Osteocyte (in vitro differentiated cells): ENCODE data around the gene NFYC. TPM values are rescaled to one million over a fixed set of nuclear protein-coding genes. Genes with fewer than 3 reads are reported as not detected.

ENCODE experiments used
- DNase-seq: peaks from one replicate; pipeline ENCODE4 v3.0.0; 2021; ENCODE audit warnings: mixed read lengths; ENCODE audit not compliant: unreplicated experiment; ENCODE audit errors: extremely low spot score
- H3K27ac Mint-ChIP-seq: one replicate; pipeline ENCODE4 v1.8.0; 2021; ENCODE audit warnings: mild to moderate bottlenecking, mixed read lengths; ENCODE audit not compliant: unreplicated experiment
- H3K27me3 Mint-ChIP-seq: one replicate; pipeline ENCODE4 v1.8.0; 2021; ENCODE audit warnings: mixed read lengths; ENCODE audit not compliant: unreplicated experiment
- H3K36me3 Mint-ChIP-seq: one replicate; pipeline ENCODE4 v1.8.0; 2021; ENCODE audit warnings: mixed read lengths; ENCODE audit not compliant: unreplicated experiment
- H3K4me1 Mint-ChIP-seq: one replicate; pipeline ENCODE4 v1.8.0; 2021; ENCODE audit warnings: mixed read lengths; ENCODE audit not compliant: unreplicated experiment
- H3K4me3 Mint-ChIP-seq: one replicate; pipeline ENCODE4 v1.8.0; 2021; ENCODE audit warnings: mild to moderate bottlenecking, moderate library complexity, mixed read lengths; ENCODE audit not compliant: unreplicated experiment
- H3K9me3 Mint-ChIP-seq: one replicate; pipeline ENCODE4 v1.8.0; 2021; ENCODE audit warnings: mixed read lengths; ENCODE audit not compliant: unreplicated experiment
- total RNA-seq: library from RNA; stranded (reverse); gene quantifications from 2 replicates; pipeline ENCODE4 v1.2.1, GENCODE V29; 2021
- TF ChIP-seq, protein P1 (sequence below): fragments of 200-600 bp; sonication (generic); IDR thresholded peaks from 2 replicates; pipeline ENCODE4 v1.5.0; 2021; ENCODE audit warnings: antibody characterized with exemption, mild to moderate bottlenecking, moderate library complexity

NFYC gene
- total RNA-seq, 1 donor from 2014 or later: 49.0 TPM

DNA sequence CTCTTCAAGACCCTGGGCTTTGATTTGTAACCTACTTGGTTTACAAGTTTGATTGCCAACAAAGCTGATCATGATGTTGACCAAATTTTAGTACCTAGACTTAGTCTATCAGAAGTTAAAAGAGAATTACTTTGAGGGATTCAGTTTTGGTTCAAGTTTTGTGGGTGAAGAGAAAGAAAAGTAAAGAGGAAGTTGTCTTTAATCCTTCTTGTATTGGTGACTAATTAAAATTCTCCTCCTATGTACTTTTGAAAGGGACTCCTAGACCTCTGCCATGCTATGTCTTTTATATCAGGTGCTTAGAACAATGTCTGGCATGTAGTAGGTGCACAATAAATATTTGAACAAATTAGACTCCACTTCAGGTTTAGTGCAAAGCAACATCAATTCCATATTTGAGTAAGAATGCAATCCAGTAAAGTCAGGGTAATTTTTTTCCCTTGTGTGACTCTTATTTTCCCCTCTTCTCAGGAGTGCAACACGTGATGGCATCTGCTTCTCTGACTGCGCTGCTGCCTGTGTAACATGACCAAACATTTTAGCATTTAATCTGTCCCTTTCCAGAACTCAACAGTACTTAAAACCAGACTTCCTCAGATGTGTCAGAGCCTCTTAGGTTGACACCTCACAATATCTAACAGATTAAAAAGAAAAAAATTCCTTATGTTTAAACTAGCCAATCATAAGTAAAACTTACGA is 51.0 kb downstream of the NFYC start:
- no peak overlapping the region for H3K4me3 Mint-ChIP-seq
- no peak for DNase-seq
- peaks cover 57% of the 10 kb centered on the region for H3K36me3 Mint-ChIP-seq
- H3K4me1 Mint-ChIP-seq: peaks cover 26% of the 10 kb centered on the region
- no peaks in the 10 kb centered on the region for H3K9me3 Mint-ChIP-seq
- H3K27me3 Mint-ChIP-seq: no peaks in the 10 kb centered on the region
- TF ChIP-seq, protein P1, sequence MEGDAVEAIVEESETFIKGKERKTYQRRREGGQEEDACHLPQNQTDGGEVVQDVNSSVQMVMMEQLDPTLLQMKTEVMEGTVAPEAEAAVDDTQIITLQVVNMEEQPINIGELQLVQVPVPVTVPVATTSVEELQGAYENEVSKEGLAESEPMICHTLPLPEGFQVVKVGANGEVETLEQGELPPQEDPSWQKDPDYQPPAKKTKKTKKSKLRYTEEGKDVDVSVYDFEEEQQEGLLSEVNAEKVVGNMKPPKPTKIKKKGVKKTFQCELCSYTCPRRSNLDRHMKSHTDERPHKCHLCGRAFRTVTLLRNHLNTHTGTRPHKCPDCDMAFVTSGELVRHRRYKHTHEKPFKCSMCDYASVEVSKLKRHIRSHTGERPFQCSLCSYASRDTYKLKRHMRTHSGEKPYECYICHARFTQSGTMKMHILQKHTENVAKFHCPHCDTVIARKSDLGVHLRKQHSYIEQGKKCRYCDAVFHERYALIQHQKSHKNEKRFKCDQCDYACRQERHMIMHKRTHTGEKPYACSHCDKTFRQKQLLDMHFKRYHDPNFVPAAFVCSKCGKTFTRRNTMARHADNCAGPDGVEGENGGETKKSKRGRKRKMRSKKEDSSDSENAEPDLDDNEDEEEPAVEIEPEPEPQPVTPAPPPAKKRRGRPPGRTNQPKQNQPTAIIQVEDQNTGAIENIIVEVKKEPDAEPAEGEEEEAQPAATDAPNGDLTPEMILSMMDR: no peak
- no peak overlapping the region for H3K27ac Mint-ChIP-seq

DNA sequence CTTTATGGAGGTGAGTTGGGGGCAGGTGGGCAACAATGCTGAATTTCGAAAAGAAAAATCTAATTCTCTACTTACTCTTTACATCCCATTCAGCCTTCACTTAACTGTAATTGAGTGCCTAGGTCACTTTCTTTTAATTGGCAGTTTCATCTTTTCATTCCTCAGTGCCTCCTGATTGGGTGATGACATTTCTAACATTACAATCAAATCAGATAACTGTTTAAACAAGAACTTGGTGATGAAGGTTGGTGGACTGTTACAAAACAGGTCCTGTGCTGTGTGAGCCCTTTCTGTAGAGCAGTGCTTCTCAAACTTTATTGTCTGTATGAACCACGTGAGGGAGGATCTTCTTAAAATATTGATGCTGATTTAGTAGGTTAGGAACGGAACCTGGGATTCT is 51.9 kb downstream of the NFYC start:
- peaks cover 60% of the 10 kb centered on the region for H3K36me3 Mint-ChIP-seq
- no peak overlapping the region for H3K4me3 Mint-ChIP-seq
- no peak overlapping the region for H3K27ac Mint-ChIP-seq
- TF ChIP-seq, protein P1: no peak
- peaks cover 26% of the 10 kb centered on the region for H3K4me1 Mint-ChIP-seq
- no peaks in the 10 kb centered on the region for H3K27me3 Mint-ChIP-seq
- H3K9me3 Mint-ChIP-seq: no peaks in the 10 kb centered on the region
- no peak for DNase-seq

DNA sequence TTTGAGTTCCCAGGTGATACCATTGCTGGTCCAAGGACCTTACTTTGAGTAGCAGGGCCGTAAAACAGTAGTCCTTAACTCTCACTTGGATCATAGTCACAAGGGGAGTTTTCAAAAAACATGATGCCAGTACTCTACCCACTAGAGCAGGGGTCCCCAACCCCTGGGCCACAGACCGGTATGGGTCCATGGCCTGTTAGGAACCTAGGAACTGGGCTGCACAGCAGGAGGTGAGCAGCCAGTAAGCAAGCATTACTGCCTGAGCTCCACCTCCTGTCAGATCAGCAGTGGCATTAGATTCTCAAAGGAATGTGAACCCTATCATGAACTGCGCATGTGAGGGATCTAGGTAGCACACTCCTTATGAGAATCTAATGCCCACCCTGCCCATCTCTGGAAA is 52.4 kb downstream of the NFYC start:
- no peak overlapping the region for H3K27ac Mint-ChIP-seq
- H3K27me3 Mint-ChIP-seq: no peaks in the 10 kb centered on the region
- peaks cover 60% of the 10 kb centered on the region for H3K36me3 Mint-ChIP-seq
- DNase-seq: no peak
- H3K4me3 Mint-ChIP-seq: no peak overlapping the region
- H3K9me3 Mint-ChIP-seq: no peaks in the 10 kb centered on the region
- peaks cover 23% of the 10 kb centered on the region for H3K4me1 Mint-ChIP-seq
- TF ChIP-seq, protein P1: no peak

DNA sequence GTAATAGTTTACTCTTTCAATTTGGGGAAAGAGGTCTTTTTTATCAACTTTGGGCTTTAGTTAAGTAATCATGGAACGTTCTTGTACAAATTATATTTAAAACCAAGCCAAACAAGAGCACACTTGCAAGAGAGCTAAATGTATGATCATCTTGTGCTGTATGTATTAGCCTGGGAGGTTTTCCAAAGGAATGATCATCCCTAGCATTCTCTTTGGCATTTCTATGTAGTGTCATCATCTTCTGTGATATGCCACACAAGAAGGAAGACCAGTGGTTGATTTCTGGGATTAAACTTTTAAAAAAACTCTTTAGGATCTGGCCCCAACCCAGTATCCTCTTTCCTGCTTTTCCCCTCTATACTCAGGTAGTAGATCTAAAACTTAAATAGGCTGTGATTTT is 53.7 kb downstream of the NFYC start:
- Mint-ChIP-seq H3K36me3 (peaks cover 57% of the 10 kb centered on the region), H3K4me3 (no peak overlapping the region), H3K27me3 (no peaks in the 10 kb centered on the region), H3K27ac (peak overlapping the region; percentile 66), H3K4me1 (peaks cover 20% of the 10 kb centered on the region), H3K9me3 (no peaks in the 10 kb centered on the region)
- DNase-seq: no peak
- TF ChIP-seq, protein P1: no peak

DNA sequence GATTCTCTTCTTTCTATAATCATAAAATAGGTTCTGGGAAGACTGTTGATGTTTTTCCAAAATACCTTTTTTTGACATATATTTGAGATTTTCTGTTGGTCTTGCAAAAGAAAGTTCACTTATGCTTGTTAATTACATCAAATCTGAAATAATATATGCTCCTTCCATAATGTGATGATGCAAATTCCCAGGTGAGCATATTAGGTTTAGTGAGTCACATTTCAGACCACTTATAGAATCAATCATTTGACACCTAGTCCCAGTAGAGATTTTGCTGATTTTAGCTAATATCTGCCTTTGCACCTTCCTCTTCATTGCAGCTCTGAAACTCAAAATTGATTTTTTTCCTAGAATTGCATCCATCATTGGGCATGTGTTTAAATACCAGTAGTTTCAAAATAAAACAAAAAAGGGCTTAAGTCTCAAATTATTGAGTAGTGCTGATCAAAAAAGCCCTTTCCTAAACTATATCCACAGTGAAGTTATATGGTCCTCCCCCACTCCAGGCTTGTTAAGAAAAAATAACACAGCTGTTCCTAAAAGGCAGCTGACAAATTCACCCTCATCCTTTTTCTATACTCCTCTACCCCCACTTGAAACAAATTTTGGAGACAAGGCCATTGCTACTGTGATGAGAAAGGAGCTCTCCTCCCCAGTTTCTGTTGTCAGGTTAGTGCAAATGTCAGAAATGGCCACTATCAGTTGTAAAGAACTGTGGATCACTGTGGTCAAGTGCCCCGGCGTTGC is 55.0 kb downstream of the NFYC start:
- Mint-ChIP-seq H3K27me3 (no peaks in the 10 kb centered on the region), H3K27ac (peak overlapping the region; percentile 6), H3K36me3 (peaks cover 57% of the 10 kb centered on the region), H3K4me3 (no peak overlapping the region), H3K4me1 (peaks cover 20% of the 10 kb centered on the region), H3K9me3 (no peaks in the 10 kb centered on the region)
- DNase-seq: no peak
- TF ChIP-seq, protein P1: no peak
